GM12892 (cell line): ENCODE data around the gene PPP1R3F.

Source experiments
- POLR2A ChIP-seq: IDR thresholded peaks from 2 replicates; pipeline ENCODE4 v1.6.1; 2011; ENCODE audit warnings: low read depth, low read length, control low read depth
- POLR2AphosphoS5 ChIP-seq: IDR thresholded peaks from 2 replicates; pipeline ENCODE4 v1.6.1; 2011; ENCODE audit warnings: low read depth, low read length, control low read depth

DNA sequence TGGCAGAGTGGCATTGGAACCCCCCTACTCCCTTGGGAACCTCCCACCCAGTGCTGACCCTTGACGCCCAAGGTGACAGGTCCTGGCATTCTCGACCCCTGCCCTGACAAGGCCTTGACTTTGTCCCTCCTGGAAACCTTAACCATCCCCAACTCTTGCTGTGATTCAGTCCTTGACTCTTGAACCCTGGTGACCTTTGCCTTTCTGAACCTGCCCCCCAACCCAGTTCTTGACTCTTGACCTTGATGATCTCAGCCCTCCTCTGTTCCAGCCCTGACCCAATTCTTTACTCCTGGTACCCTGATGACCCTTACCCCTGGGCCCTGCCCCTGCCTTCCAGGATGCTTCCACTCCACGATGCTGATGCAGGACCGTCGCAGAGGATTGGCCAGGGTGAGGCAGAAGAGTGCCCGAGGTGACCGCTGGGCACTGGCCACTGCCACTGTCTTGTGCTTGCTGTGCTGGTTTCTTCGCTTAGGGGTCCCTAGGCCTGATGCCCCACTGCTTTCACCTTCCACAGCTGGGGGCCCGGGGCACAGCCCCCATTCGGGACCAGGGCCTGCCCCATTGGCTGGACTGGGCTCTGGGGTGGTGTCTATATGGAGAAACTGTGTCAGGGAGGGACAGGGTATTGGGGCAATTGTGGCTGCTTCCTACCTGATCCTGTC is 38.1 kb upstream of the PPP1R3F start:
- no peak for TF ChIP-seq POLR2A
- no peak for TF ChIP-seq POLR2AphosphoS5
